HepG2 (cell line): ENCODE data around the gene TULP3. TPM values are rescaled to one million over a fixed set of nuclear protein-coding genes. Genes with fewer than 3 reads are reported as not detected.
A peak's percentile ranks its signal among the peaks of the same experiment; 100 is the strongest.

Source experiments
- ATAC-seq: fragments of 200-7000 bp; cut with Tn5 transposase; 3 replicates; pipeline ENCODE4 v1.9.1; 2020; ENCODE audit warnings: mild to moderate bottlenecking, moderate library complexity
- BruUV-seq: library from RNA; stranded (reverse); fragments of 400-500 nt; replicated peaks from 2 replicates; lab custom pipeline; 2021; lab: Mats Ljungman, UMichigan
- CTCF ChIA-PET: fragments of 300-600 bp; formaldehyde crosslinking; extraction: SDS; loops from one replicate; lab custom pipeline; 2021; ENCODE audit warnings: low total read pairs, inconsistent platforms, low intra/inter-chr PET ratio; lab: Yijun Ruan, JAX
- POLR2A ChIA-PET: fragments of 350-600 bp; sonication (Branson Sonifier 250); formaldehyde crosslinking; loops from one replicate; lab custom pipeline; 2020; ENCODE audit warnings: antibody characterized with exemption, inconsistent platforms; lab: Yijun Ruan, JAX
- DNase-seq: peaks from one replicate; pipeline ENCODE4 v3.0.0-alpha.2; 2015; ENCODE audit warnings: low spot score
- FAIRE-seq: peaks from 3 replicates; lab custom pipeline; 2011; peaks lifted over from hg19 to GRCh38; lab: Jason Lieb, UNC
- H2AFZ ChIP-seq: one replicate; pipeline ENCODE4 v1.6.1; 2011; ENCODE audit warnings: low read length, inconsistent platforms
- H3K27ac ChIP-seq: fragments of 300-600 bp; 3 replicates; pipeline ENCODE4 v1.8.0; 2011; ENCODE audit warnings: mixed run types, mild to moderate bottlenecking, mixed read lengths, low read length, inconsistent platforms; ENCODE audit not compliant: insufficient read depth; ENCODE audit errors: extremely low read length
- H3K27me3 ChIP-seq, 2 experiments: fragments of 200-600 bp in 1 of 2; 2 replicates in 1 of 2; 3 replicates in 1 of 2; pipeline versions ENCODE4 v1.6.0 to v1.8.0; 2011; ENCODE audit warnings: low read length in 2 of 2, mild to moderate bottlenecking in 2 of 2, moderate library complexity in 2 of 2, inconsistent platforms in 1 of 2; ENCODE audit not compliant: insufficient read depth in 2 of 2, control insufficient read depth in 1 of 2
- H3K36me3 ChIP-seq, 2 experiments: fragments of 200-600 bp in 1 of 2; replicated peaks in 1 of 2; 2 replicates in 1 of 2; 3 replicates in 1 of 2; pipeline versions ENCODE4 v1.5.1 to v1.8.0; 2011; ENCODE audit warnings: low read length in 2 of 2, inconsistent platforms in 1 of 2; ENCODE audit not compliant: insufficient read depth in 2 of 2, control insufficient read depth in 1 of 2
- H3K4me1 ChIP-seq: 2 replicates; pipeline ENCODE4 v1.5.1; 2012; ENCODE audit warnings: low read length, inconsistent platforms; ENCODE audit not compliant: insufficient read depth
- H3K4me2 ChIP-seq: 2 replicates; pipeline ENCODE4 v1.6.0; 2011; ENCODE audit warnings: low read depth, low read length, inconsistent platforms
- H3K4me3 ChIP-seq, 3 experiments: fragments of 200-600 bp in 1 of 3; sonication (generic), shearing (Covaris generic) in 1 of 3; replicated peaks in 1 of 3; 2 replicates each; pipeline ENCODE4 v1.5.1; 2011 to 2016; ENCODE audit warnings: low read length in 3 of 3, inconsistent platforms in 2 of 3, low read depth in 2 of 3, mild to moderate bottlenecking in 2 of 3, control low read depth in 1 of 3, mixed read lengths in 1 of 3; ENCODE audit not compliant: insufficient read depth in 1 of 3
- H3K79me2 ChIP-seq: one replicate; pipeline ENCODE4 v1.6.1; 2011; ENCODE audit warnings: low read length, inconsistent platforms; ENCODE audit not compliant: insufficient read depth
- H3K9ac ChIP-seq: 2 replicates; pipeline ENCODE4 v1.6.0; 2011; ENCODE audit warnings: mild to moderate bottlenecking, low read depth, low read length, inconsistent platforms; ENCODE audit not compliant: insufficient read depth
- H3K9me3 ChIP-seq: 2 replicates; pipeline ENCODE4 v1.5.1; 2012; ENCODE audit warnings: mild to moderate bottlenecking, low read length
- H4K20me1 ChIP-seq: 2 replicates; pipeline ENCODE4 v1.6.0; 2011; ENCODE audit warnings: inconsistent platforms, mild to moderate bottlenecking, low read length, moderate library complexity; ENCODE audit not compliant: insufficient read depth
- AGO2 ChIP-seq: fragments of 200-400 bp; formaldehyde crosslinking; optimal IDR thresholded peaks from 2 replicates; pipeline ENCODE3; 2017; ENCODE audit warnings: mild to moderate bottlenecking, low read depth, low read length, moderate library complexity
- ZBTB3 ChIP-seq: sonication (generic); formaldehyde crosslinking; IDR thresholded peaks from 2 replicates; pipeline ENCODE4 v1.4.0; 2020; ENCODE audit warnings: low read depth, mild to moderate bottlenecking, moderate library complexity, missing genetic modification reagents, borderline replicate concordance
- ZNF251 ChIP-seq: sonication (generic); formaldehyde crosslinking; IDR thresholded peaks from 2 replicates; pipeline ENCODE4 v1.9.0; 2021; ENCODE audit warnings: mild to moderate bottlenecking, missing genetic modification reagents
- ZNF296 ChIP-seq: sonication (generic); formaldehyde crosslinking; conservative IDR thresholded peaks from 2 replicates; pipeline ENCODE4 v1.5.0; 2020; ENCODE audit warnings: mild to moderate bottlenecking, missing genetic modification reagents
- ZNF34 ChIP-seq: sonication (generic); formaldehyde crosslinking; IDR thresholded peaks from 2 replicates; pipeline ENCODE4 v1.4.0; 2020; ENCODE audit warnings: mild to moderate bottlenecking, missing genetic modification reagents, borderline replicate concordance
- ZNF674 ChIP-seq: sonication (generic); formaldehyde crosslinking; IDR thresholded peaks from 2 replicates; pipeline ENCODE4 v1.5.0; 2020; ENCODE audit warnings: low read depth, mild to moderate bottlenecking, missing genetic modification reagents
- ZNF792 ChIP-seq: IDR thresholded peaks from 2 replicates; pipeline ENCODE4 v1.6.1; 2016
- WGBS: methylation state at CpG from one replicate; pipeline ENCODE4 v1.1.6; 2017; ENCODE audit warnings: low lambda C conversion rate; 5-methylcytosine and 5-hydroxymethylcytosine counted together
- in situ Hi-C: cut with HindIII; loops from 2 replicates; pipeline ENCODE4 v1.10.0; 2017; ENCODE audit warnings: low pct_unique_long_range_greater_than_20kb; ENCODE audit not compliant: extremely low pct_ligation_motif_present
- intact Hi-C: fragments of 100-400 bp; cut with micrococcal nuclease; formaldehyde crosslinking; loops from one replicate; pipeline ENCODE4 v1.10.0; 2022; ENCODE audit not compliant: unreplicated experiment
- polyA plus RNA-seq, 8 experiments: library from polyadenylated mRNA; depleted of rRNA in 3 of 8; stranded (reverse) in 7 of 8; unstranded in 1 of 8; fragments of >200 nt; fragmentation: Illumina TruSeq in 4 of 8; extraction: Trizol in 4 of 8; gene quantifications; 2 replicates each; pipeline versions ENCODE4 v1.2.1 to v1.2.3, GENCODE V29; 2011 to 2016; ENCODE audit warnings: low read depth in 4 of 8, missing spikeins in 1 of 8, mixed read lengths in 1 of 8; ENCODE audit not compliant: insufficient read depth in 1 of 8
- total RNA-seq, 5 experiments: library from RNA; depleted of rRNA; stranded (reverse); fragments of >200 nt; fragmentation: Illumina TruSeq; extraction: Trizol; gene quantifications; 2 replicates each; pipeline ENCODE4 v1.2.3, GENCODE V29; 2016; ENCODE audit warnings: low read depth in 1 of 5
- TF ChIP-seq, protein P1 (sequence below), 2 experiments: sonication (generic) in 1 of 2; formaldehyde crosslinking in 1 of 2; IDR thresholded peaks; 2 replicates each; pipeline versions ENCODE4 v1.6.1 to v1.9.0; 2014 to 2022; ENCODE audit warnings: antibody characterized with exemption in 1 of 2, borderline replicate concordance in 1 of 2, inconsistent platforms in 1 of 2, low read depth in 1 of 2, missing genetic modification reagents in 1 of 2
- TF ChIP-seq, protein P2 (sequence below): sonication (generic); formaldehyde crosslinking; IDR thresholded peaks from 2 replicates; pipeline ENCODE4 v1.4.0; 2020; ENCODE audit warnings: mild to moderate bottlenecking, missing genetic modification reagents, borderline replicate concordance

The TULP3 gene
- total and polyA plus RNA-seq, 2 of the 13 experiments (the other 11 are each of a cell fraction or from before 2014, with no cell fraction given), result 11.2 to 13.2 TPM

DNA sequence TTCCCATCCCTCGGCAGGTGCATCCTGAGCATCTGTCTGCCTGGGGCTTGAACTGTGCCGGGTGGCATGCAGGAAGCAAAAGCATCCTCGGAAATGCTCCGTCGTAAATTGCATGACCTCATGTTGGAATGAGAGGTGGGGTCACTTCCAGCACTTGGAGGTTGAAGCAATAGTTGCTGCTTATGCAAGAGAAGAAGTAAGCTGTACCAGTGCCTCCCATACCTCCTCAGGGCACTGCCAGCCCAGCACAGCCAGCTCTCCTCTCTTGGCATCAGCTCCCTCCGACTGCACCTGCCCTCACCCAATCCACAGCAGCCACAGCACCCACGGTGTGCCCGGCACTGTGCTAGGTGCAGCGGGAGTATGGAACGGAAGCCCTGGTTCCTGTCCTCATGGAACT lies 80.1 kb downstream of the TULP3 start (continued):
- TF ChIP-seq, protein P1, sequence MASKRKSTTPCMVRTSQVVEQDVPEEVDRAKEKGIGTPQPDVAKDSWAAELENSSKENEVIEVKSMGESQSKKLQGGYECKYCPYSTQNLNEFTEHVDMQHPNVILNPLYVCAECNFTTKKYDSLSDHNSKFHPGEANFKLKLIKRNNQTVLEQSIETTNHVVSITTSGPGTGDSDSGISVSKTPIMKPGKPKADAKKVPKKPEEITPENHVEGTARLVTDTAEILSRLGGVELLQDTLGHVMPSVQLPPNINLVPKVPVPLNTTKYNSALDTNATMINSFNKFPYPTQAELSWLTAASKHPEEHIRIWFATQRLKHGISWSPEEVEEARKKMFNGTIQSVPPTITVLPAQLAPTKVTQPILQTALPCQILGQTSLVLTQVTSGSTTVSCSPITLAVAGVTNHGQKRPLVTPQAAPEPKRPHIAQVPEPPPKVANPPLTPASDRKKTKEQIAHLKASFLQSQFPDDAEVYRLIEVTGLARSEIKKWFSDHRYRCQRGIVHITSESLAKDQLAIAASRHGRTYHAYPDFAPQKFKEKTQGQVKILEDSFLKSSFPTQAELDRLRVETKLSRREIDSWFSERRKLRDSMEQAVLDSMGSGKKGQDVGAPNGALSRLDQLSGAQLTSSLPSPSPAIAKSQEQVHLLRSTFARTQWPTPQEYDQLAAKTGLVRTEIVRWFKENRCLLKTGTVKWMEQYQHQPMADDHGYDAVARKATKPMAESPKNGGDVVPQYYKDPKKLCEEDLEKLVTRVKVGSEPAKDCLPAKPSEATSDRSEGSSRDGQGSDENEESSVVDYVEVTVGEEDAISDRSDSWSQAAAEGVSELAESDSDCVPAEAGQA (IDR thresholded peaks at IDR 0.05; ENCODE audit: low read depth), result no peak
- TF ChIP-seq, protein P1 (CRISPR knock-in tag; IDR thresholded peaks at IDR 0.05; ENCODE audit: borderline replicate concordance), result no peak
- TF ChIP-seq ZBTB3 (no peak), ZNF34 (CRISPR knock-in tag) (no peak), ZNF792 (CRISPR knock-in tag) (no peak), ZNF296 (CRISPR knock-in tag) (no peak), ZNF251 (CRISPR knock-in tag) (no peak), ZNF674 (CRISPR knock-in tag) (no peak)

DNA sequence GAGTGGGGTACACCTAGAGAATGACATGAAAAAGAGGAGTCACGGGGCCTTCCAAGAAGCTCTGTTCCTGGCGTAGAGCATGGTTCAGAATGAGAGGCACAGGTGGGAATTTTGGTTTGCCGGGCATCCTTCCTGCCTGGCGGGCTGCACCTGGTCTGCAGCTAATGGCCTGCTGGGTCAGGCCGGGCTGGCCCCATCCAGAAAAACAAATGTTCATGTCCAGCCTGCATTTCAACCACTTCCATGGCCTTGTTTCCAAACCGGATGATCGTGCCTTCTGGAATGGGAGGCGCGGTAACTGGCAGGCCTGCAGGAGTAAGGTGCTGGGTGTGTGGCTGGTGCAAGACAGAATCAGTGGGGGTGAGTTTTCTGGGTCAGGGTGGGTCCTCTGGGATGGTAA lies 82.9 kb downstream of the TULP3 start:
- Histone ChIP-seq H3K79me2 (peaks cover 75% of the 10 kb centered on the region), H3K9me3 (no peaks in the 10 kb centered on the region)

More for the DNA sequence above, 82.9 kb downstream of the TULP3 start:
- no TSS peak for BruUV-seq
- H3K4me3 ChIP-seq, result no peak overlapping the region
- no peak overlapping the region for H2AFZ ChIP-seq
- no peaks in the 10 kb centered on the region for H3K27me3 ChIP-seq
- POLR2A ChIA-PET, result no interaction called here
- 100% methylated on average over 3 of the region's 9 CpGs for WGBS
- TF ChIP-seq AGO2, result peak; percentile 22
- TF ChIP-seq, protein P2, sequence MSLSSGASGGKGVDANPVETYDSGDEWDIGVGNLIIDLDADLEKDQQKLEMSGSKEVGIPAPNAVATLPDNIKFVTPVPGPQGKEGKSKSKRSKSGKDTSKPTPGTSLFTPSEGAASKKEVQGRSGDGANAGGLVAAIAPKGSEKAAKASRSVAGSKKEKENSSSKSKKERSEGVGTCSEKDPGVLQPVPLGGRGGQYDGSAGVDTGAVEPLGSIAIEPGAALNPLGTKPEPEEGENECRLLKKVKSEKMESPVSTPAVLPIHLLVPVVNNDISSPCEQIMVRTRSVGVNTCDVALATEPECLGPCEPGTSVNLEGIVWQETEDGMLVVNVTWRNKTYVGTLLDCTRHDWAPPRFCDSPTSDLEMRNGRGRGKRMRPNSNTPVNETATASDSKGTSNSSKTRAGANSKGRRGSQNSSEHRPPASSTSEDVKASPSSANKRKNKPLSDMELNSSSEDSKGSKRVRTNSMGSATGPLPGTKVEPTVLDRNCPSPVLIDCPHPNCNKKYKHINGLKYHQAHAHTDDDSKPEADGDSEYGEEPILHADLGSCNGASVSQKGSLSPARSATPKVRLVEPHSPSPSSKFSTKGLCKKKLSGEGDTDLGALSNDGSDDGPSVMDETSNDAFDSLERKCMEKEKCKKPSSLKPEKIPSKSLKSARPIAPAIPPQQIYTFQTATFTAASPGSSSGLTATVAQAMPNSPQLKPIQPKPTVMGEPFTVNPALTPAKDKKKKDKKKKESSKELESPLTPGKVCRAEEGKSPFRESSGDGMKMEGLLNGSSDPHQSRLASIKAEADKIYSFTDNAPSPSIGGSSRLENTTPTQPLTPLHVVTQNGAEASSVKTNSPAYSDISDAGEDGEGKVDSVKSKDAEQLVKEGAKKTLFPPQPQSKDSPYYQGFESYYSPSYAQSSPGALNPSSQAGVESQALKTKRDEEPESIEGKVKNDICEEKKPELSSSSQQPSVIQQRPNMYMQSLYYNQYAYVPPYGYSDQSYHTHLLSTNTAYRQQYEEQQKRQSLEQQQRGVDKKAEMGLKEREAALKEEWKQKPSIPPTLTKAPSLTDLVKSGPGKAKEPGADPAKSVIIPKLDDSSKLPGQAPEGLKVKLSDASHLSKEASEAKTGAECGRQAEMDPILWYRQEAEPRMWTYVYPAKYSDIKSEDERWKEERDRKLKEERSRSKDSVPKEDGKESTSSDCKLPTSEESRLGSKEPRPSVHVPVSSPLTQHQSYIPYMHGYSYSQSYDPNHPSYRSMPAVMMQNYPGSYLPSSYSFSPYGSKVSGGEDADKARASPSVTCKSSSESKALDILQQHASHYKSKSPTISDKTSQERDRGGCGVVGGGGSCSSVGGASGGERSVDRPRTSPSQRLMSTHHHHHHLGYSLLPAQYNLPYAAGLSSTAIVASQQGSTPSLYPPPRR, result no peak
- H3K9ac ChIP-seq, result no peak overlapping the region
- intact Hi-C loops (no loop called here), in situ Hi-C loops (no loop called here)
- FAIRE-seq (no peak), DNase-seq (no peak), ATAC-seq (no peak)
- no peak overlapping the region for H3K27ac ChIP-seq
- CTCF ChIA-PET, result no interaction called here
- H3K36me3 ChIP-seq, result peaks cover 21 to 58% of the 10 kb centered on the region in 2 experiments
- H3K4me2 ChIP-seq, result no peak overlapping the region
- peaks cover 8% of the 10 kb centered on the region; the same call in 1 of the 2 replicates for H4K20me1 ChIP-seq
- peaks cover 3% of the 10 kb centered on the region for H3K4me1 ChIP-seq
